GM18868 (cell line): ENCODE measurements around the gene MT1E.
A peak's percentile ranks its signal among the peaks of the same experiment; 100 is the strongest.
"Not testable (repeated sequence)": the region's sequence is repeated elsewhere in the genome, so short reads cannot be mapped to it uniquely, and the experiment has no call there.

Experiments used
- ATAC-seq: cut with Tn5 transposase; IDR thresholded peaks from one replicate; pipeline ENCODE4 v1.9.1; 2021; ENCODE audit warnings: mild to moderate bottlenecking, moderate library complexity; ENCODE audit not compliant: unreplicated experiment

Gene MT1E

GRCh38 chr16:56625140-56625942 is at the start of gene MT1E:
Gene MT1E (plus strand): TSS chr16:56625781. CDS start chr16:56625852, 71 bp downstream.
- no peak for ATAC-seq

DNA sequence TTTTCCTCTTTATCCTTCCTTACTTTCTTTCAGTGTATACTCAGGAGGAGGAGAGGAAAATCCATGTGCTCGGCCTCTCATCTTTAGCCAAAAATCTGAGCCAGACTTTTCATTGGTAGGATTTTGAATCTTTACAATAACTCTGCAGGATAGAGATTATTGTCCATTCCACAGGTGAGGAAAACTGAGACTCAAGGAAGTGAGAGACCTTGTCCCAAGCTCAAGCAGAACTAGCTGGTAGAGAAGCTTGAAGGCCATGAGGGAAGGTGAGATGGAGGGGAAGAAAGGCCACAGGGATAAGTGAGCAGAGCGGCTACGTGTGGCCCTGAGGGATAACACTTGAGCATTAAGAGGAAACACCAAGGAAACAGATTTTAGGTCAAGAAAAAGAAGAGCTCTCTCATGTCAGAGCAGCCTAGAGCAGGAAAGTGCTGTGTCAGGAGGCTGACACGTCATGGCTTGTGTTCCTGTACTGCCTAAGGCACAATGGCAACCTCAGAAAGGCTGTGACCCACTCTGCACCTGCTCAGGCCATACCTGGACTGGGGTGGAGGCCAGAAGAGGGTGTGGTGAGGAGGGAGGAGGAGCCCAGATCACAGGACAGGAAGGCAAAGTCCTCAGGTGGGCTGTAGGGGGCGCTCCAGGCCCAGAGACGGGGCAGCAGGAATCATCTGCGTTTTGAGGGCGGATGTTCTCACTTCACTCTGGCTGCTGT is 48.8 kb upstream of the MT1E start:
- ATAC-seq, result peak; percentile 86

DNA sequence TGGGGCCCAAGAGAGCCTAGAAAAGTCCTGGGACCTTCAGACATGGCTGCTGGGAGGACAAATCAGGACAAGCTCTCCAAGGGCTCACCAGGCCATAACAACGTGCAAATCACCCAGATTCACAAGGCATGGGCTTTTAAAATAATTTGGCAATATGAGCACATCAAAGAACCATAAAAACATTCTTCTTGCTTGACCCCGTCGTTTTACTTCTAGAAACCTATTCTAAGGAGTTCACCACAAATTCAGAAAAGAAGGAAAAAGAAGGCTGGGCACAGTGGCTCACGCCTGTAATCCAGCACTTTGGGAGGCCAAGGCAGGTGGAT is 48.3 kb upstream of the MT1E start:
- ATAC-seq, result no peak

- no peak for ATAC-seq
Measured at GRCh38 chr16:56580391-56581048, 45.1 kb upstream of the MT1E start.

- not testable (repeated sequence) for ATAC-seq
Measured at GRCh38 chr16:56582911-56583310, 42.7 kb upstream of the MT1E start.

- no peak for ATAC-seq
Measured at GRCh38 chr16:56583351-56584168, 42.0 kb upstream of the MT1E start.

DNA sequence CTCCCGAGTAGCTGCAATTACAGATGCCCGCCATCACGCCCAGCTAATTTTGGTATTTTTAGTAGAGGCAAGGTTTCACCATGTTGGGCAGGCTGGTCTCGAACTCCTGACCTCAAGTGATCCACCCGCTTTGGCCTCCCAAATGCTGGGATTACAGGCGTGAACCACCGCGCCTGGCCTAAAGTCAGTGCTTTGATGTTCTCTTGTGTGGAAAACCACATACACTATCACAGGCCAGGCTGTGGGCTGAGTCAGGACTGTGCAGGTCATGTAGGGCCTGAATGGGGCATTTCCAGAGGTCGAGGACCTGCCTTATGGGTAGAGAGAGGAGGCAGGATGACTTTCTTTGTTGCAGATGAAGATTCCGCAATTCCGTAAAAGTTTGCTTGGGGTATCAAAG is 41.3 kb upstream of the MT1E start:
- ATAC-seq, result no peak

DNA sequence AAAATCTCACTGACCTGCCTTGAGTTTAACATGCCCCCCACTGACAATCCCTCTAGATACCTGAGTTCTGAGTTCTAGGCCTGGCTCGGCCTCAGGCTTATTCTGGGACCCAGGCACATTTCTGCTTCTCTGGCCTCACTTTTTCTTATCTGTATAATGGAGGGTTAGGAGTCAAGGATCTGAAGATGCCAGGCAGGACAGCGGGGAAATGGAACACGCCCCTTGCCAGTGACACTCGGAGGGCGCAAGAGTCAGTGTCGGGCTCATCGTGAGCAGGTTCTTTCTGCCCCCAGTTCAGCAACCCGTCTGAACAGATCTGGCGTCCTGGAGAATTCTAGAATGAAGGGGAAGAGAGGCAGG is 36.8 kb upstream of the MT1E start:
- no peak for ATAC-seq

DNA sequence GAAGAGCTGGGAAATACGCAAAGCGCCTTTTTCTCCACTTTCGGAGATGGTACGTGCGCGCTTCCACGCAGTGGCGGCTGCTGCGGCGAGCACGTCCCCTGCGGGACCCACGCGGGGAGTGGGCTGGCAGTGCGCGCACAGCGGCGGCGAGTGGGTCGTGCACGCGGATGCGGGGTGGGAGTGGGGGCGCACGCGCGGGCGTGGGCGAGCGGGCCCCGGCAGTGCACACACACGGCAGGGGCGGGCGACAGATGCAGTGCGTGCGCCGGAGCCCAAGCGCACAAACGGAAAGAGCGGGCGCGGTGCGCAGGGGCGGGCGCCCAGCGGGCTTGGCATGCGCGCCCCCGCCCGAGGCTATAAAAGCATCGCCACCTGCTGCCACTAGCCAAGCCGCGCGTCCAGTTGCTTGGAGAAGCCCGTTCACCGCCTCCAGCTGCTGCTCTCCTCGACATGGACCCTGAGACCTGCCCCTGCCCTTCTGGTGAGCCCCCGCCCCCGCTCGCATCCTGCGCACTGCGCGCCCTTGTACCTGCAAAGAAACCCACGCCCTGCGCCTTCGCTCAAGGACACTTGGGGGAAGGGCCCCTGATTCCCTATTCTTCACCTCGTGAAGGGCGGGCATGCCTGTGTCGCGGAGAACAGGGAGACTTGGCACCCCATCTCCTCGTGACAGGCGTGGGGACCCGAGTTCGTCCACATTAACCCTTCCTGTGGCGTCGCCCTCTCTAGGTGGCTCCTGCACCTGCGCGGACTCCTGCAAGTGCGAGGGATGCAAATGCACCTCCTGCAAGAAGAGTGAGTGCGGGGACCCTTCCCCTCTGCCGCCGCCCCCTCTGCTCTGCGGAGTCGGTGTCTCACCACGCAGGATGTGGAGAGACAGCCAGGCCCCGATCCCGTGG is 36.2 kb upstream of the MT1E start, which contains the start of gene MT3:
TSS of gene MT3 (plus strand) at position 388 of the 899 bp plus-strand sequence. CDS start at position 451, 63 bp downstream.
- no peak for ATAC-seq

DNA sequence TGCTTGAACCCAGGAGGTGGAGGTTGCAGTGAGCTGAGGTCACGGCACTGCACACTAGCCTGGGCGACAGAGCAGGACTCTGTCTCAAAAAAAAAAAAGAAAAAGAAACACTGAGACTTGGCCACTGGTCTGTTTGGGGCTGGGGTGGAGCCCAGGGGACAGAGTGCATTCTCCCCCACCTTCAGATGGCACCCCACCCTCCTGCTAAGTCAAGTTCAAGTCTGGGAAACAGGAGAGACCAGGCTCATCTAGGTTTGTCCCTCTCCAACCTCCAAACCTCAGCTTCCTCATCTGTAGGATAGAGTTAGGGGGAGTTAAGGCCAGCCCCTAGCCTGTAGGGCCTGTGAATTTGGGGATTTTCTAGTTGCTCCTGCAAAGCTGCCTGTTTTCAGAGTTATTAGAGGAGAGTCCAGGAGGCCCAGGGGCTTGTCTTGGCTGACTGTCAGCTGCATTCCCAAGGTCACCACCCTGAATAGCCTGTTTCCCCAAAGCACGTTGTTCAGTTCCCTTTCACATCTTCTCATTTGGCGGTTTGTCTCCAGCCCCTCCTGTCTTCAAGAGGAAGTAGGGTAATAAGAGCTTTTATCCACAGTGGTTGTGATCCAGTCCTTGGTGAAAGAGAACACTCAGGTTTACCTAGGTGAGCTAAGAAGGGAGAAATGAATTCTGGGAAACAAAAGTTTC is 34.1 kb upstream of the MT1E start:
- no peak for ATAC-seq

DNA sequence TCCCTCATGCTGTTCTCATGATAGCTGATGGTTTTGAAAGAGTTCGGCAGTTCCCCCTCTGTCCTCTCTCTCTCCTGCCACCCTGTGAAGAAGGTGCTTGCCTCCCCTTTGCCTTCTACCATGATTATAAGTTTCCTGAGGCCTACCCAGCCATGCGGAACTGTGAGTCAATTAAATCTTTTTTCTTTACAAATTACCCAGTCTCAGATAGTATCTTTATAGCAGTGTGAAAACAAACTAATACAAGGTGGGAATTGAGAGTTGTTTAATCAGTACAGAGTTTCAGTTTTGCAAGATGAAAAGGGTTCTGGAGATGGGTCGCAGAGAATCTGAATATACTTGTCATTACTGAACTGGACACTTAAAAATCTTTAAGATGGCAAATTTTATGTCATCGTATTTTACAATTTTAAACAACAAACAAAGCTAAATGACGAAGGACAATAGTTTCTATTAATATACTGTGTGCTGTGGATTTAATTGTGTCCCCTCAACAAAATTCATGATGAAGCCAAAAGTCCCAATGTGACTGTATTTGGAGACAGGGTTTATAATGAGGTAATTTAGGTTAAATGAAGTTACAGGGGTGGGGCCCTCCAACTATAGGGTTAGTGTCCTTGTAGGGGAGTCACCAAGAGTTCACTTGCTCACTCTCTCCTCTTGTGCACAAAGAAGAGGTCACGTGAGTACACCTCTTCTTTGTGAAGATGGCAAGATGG is 31.8 kb upstream of the MT1E start:
- ATAC-seq, result no peak

- no peak for ATAC-seq
Measured at GRCh38 chr16:56594292-56594619, 31.3 kb upstream of the MT1E start.

DNA sequence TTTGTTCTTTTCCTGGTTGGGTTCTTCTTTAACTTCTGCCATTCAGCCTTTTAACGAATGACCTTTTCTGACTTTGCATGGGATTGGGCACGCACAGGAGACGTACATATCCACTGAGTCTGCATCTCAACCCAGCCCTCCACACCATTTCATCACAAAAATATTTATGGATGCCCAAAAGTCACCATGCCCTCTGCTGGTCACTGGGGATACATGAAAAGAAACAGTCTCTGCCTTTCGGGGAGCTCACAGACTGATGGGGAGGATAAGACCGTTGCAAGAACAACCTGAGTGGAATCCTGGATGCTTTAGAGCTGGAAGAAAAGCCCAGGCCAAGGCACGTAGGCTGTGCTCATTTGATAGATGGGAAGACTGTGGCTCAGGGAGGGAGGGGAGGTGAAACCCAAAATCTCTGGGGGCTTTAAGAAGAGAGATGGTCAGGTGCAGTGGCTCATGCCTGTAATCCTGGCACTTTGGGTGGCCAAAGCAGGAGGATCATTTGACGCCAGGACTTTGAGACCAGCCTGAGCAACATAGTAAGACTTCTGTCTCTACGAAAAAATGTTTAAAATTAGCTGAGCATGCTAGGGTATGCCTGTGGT is 25.1 kb upstream of the MT1E start:
- ATAC-seq, result no peak

DNA sequence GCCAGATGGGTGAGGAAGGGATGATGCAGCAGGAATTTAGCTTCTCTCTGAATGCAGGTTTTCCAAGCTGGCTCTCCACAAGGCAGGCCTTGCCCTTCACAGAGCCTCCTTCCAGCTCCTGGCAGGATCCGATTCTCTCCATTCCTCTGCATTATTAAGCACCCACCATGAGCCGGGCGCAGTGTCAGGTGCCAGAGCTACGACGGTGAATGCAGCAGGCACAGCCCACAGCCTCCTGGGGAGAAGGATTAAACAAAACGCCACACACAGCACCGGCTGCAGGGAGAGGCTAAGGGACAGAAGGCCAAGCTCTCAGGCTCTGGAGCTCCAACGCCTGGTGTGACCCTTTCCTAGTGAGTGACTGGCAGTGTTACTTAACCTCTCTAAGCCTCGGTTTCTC is 24.3 kb upstream of the MT1E start:
- no peak for ATAC-seq

DNA sequence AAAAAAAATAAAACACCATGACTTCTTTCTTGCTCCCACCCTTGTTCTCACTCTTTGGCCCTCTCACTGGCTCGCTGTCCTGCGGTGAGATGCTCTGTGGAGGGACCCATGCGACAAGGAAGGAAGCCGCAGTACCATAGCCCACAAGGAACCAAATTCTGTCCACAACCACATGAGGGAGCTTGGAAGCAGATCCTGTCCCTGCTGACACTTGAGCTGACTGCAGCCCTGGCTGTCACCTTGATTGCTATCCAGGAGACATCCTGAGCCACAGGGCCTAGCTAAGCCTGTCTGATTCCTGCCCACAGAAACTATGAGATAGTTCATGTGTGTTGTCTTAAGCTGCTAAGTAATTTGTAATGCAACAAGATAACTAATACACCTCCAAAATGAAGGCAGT is 22.0 kb upstream of the MT1E start:
- no peak for ATAC-seq

- no peak for ATAC-seq
Measured at GRCh38 chr16:56604966-56605365, 20.6 kb upstream of the MT1E start.

DNA sequence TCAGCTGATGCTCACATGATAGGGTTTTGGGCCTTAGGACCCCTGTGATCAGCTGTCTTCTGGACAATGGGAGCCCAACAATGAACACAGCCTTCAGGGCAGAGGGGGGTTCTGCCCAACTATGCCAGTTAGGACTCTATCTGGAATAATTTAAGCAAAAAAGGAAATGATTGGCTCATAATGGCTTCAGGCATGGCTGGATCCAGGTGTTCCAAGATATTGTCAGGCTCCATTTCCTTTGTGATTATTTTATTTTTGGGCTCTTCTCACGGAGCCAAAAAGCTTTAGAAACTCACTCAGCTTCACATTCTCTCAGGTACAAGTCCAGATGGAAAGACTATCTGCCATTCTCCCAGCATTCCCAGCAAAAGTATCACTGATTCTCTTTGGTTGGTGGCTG is 20.1 kb upstream of the MT1E start:
- ATAC-seq, result no peak

DNA sequence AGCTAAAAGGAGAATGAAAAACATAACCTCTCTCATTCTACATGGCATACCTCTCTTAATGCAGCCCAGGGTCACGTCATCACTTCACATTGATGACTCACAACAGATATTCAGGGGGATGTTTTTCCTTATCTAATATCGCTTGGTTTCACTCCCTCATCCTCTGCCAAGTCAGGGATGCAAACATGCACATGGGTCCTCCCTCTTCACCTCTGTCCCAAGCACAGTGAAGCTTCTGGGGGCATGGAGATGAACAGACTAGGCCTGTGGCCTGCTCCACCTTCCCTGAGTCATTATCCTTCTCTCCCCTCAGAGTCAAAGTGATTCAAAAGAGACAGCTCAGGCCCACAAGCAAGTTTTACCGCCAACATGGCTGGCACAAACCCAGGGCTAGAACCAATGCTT is 19.5 kb upstream of the MT1E start:
- ATAC-seq, result no peak
